Liver (tissue), 9 donors: ENCODE measurements around the gene CCM2. TPM values are rescaled to one million over a fixed set of nuclear protein-coding genes. Genes with fewer than 3 reads are reported as not detected.

ENCODE experiments used
- DNase-seq: peaks from one replicate; pipeline ENCODE4 v3.0.0-alpha.2; 2017; ENCODE audit warnings: low spot score
- H3K27ac ChIP-seq, 2 donors: one replicate each; pipeline ENCODE4 v1.7.0; 2013; ENCODE audit warnings: inconsistent platforms in 2 of 2, low read length in 2 of 2, control low read depth in 1 of 2, low read depth in 1 of 2, mild to moderate bottlenecking in 1 of 2
- H3K27me3 ChIP-seq, 4 donors: one replicate each; pipeline versions ENCODE4 v1.6.1 to v1.7.0; 2013; ENCODE audit warnings: low read length in 3 of 4, inconsistent platforms in 1 of 4, mild to moderate bottlenecking in 1 of 4, moderate library complexity in 1 of 4; ENCODE audit not compliant: control insufficient read depth in 4 of 4, insufficient read depth in 4 of 4
- H3K36me3 ChIP-seq, 4 donors: one replicate each; pipeline versions ENCODE4 v1.6.1 to v1.7.0; 2013; ENCODE audit warnings: low read length in 3 of 4, mild to moderate bottlenecking in 3 of 4, low read depth in 1 of 4, moderate library complexity in 1 of 4; ENCODE audit not compliant: control insufficient read depth in 4 of 4, insufficient read depth in 3 of 4
- H3K4me1 ChIP-seq, 4 donors: one replicate each; pipeline versions ENCODE4 v1.6.1 to v1.7.0; 2013; ENCODE audit warnings: low read length in 3 of 4, mild to moderate bottlenecking in 3 of 4, moderate library complexity in 1 of 4; ENCODE audit not compliant: control insufficient read depth in 4 of 4, insufficient read depth in 4 of 4
- H3K4me3 ChIP-seq, 3 donors: one replicate each; pipeline versions ENCODE4 v1.6.1 to v1.7.0; 2013; ENCODE audit warnings: low read length in 3 of 3, control low read depth in 1 of 3, low read depth in 1 of 3, mild to moderate bottlenecking in 1 of 3
- H3K9ac ChIP-seq, 2 donors: one replicate each; pipeline ENCODE4 v1.7.0; 2013; ENCODE audit warnings: low read length in 2 of 2, mild to moderate bottlenecking in 2 of 2, moderate library complexity in 2 of 2, control low read depth in 1 of 2, low read depth in 1 of 2
- H3K9me3 ChIP-seq, 4 donors: one replicate each; pipeline versions ENCODE4 v1.6.1 to v1.7.0; 2013; ENCODE audit warnings: low read length in 3 of 4; ENCODE audit not compliant: control insufficient read depth in 4 of 4
- EGR1 ChIP-seq, 2 donors: IDR thresholded peaks; 2 replicates each; pipeline ENCODE4 v1.6.1; 2016 to 2018; ENCODE audit warnings: antibody characterized with exemption in 2 of 2, low read depth in 2 of 2
- FOXA1 ChIP-seq: IDR thresholded peaks from 2 replicates; pipeline ENCODE4 v1.6.1; 2016; ENCODE audit warnings: antibody characterized with exemption
- FOXA2 ChIP-seq: IDR thresholded peaks from 2 replicates; pipeline ENCODE4 v1.6.1; 2016; ENCODE audit warnings: antibody characterized with exemption
- GABPA ChIP-seq, 2 donors: IDR thresholded peaks in 1 of 2; conservative IDR thresholded peaks in 1 of 2; 2 replicates each; pipeline ENCODE4 v1.6.1; 2016; ENCODE audit warnings: antibody characterized with exemption in 2 of 2, mild to moderate bottlenecking in 1 of 2, moderate library complexity in 1 of 2
- HNF4A ChIP-seq, 2 donors: conservative IDR thresholded peaks; 2 replicates each; pipeline ENCODE4 v1.6.1; 2016; ENCODE audit warnings: antibody characterized with exemption in 2 of 2, mild to moderate bottlenecking in 2 of 2
- HNF4G ChIP-seq: IDR thresholded peaks from 2 replicates; pipeline ENCODE4 v1.6.1; 2016; ENCODE audit warnings: antibody characterized with exemption
- JUND ChIP-seq, 2 donors: IDR thresholded peaks; 2 replicates each; pipeline ENCODE4 v1.6.1; 2016; ENCODE audit warnings: antibody characterized with exemption in 2 of 2
- NR2F2 ChIP-seq: IDR thresholded peaks from 2 replicates; pipeline ENCODE4 v1.6.1; 2016; ENCODE audit warnings: antibody characterized with exemption
- RAD21 ChIP-seq, 2 donors: IDR thresholded peaks; 2 replicates each; pipeline ENCODE4 v1.6.1; 2016; ENCODE audit warnings: antibody characterized with exemption in 2 of 2, mild to moderate bottlenecking in 2 of 2
- RXRA ChIP-seq, 2 donors: IDR thresholded peaks; 2 replicates each; pipeline ENCODE4 v1.6.1; 2017 to 2018; ENCODE audit warnings: antibody characterized with exemption in 2 of 2, mild to moderate bottlenecking in 1 of 2
- SP1 ChIP-seq: IDR thresholded peaks from 2 replicates; pipeline ENCODE4 v1.6.1; 2018; ENCODE audit warnings: antibody characterized with exemption, mild to moderate bottlenecking
- TAF1 ChIP-seq: conservative IDR thresholded peaks from 2 replicates; pipeline ENCODE4 v1.6.1; 2016; ENCODE audit warnings: antibody characterized with exemption, mild to moderate bottlenecking
- YY1 ChIP-seq: IDR thresholded peaks from 2 replicates; pipeline ENCODE4 v1.6.1; 2016; ENCODE audit warnings: antibody characterized with exemption, mild to moderate bottlenecking
- WGBS: extraction: QIAGEN DNeasy Blood & Tissue Kit; methylation state at CpG from one replicate; pipeline ENCODE4 v1.1.7; 2013; 5-methylcytosine and 5-hydroxymethylcytosine counted together
- polyA plus RNA-seq, 2 donors: library from polyadenylated mRNA; stranded (reverse) in 1 of 2; unstranded in 1 of 2; fragments of 200-250 nt in 1 of 2; fragments of >200 nt in 1 of 2; fragmentation: Nextera tagmentation in 1 of 2; extraction: Ambion mirVana in 1 of 2; gene quantifications; one replicate each; pipeline versions ENCODE4 v1.2.1 to v1.2.3, GENCODE V29; 2013 to 2015
- total RNA-seq, 2 donors: library from RNA; depleted of rRNA; stranded (reverse); fragments of >200 nt; gene quantifications; one replicate each; pipeline ENCODE4 v1.2.3, GENCODE V29; 2014
- TF ChIP-seq, protein P1 (sequence below): IDR thresholded peaks from 2 replicates; pipeline ENCODE4 v1.6.1; 2016; ENCODE audit warnings: antibody characterized with exemption, mild to moderate bottlenecking
- TF ChIP-seq, protein P2 (sequence below): IDR thresholded peaks from 2 replicates; pipeline ENCODE4 v1.6.1; 2016; ENCODE audit warnings: antibody characterized with exemption
- TF ChIP-seq, protein P3 (sequence below): fragments of 150-350 bp; IDR thresholded peaks from 2 replicates; pipeline ENCODE4 v1.5.1; 2017; ENCODE audit warnings: improper control_type of control experiment, low read depth, low read length; ENCODE audit not compliant: missing input control
- donor health status: healthy.
- donor health status: healthy.
- donor health status: healthy.
- donor health status: healthy.
- donor health status: healthy.

The CCM2 gene
- total and polyA plus RNA-seq, 4 donors: 26.3 to 65.0 (median 47.5) TPM

DNA sequence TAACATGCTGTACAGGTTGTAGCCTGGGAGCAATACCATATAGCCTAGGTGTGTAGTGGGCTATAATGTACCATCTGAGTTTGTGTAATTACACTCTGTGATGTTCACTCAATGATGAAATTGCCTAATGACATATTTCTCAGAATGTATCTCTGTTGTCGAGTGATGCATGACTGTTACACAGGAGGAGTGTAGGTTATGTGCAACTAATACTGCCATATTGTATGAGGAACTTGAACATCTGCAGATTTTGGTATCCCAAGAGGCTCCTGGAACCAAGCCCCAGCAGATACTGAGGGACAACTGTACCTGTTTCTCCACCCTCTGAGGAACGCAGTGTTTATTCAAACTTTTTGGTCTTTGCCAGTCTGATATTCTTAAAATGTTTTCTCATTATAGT is 50.2 kb downstream of the CCM2 start:
- H3K4me3 ChIP-seq: no peak overlapping the region
- H3K9me3 ChIP-seq: no peaks in the 10 kb centered on the region
- H3K36me3 ChIP-seq: peaks cover 1 to 12% (median 7%) of the 10 kb centered on the region in 4 donors
- no peaks in the 10 kb centered on the region for H3K27me3 ChIP-seq
- no peak for DNase-seq
- TF ChIP-seq RAD21 (IDR thresholded peaks at IDR 0.05): no peak
- TF ChIP-seq RXRA (IDR thresholded peaks at IDR 0.05): no peak
- H3K27ac ChIP-seq: no peak overlapping the region
- 99% methylated on average over 2 of the region's 2 CpGs for WGBS
- H3K4me1 ChIP-seq: no peaks in the 10 kb centered on the region
- no peak overlapping the region for H3K9ac ChIP-seq

DNA sequence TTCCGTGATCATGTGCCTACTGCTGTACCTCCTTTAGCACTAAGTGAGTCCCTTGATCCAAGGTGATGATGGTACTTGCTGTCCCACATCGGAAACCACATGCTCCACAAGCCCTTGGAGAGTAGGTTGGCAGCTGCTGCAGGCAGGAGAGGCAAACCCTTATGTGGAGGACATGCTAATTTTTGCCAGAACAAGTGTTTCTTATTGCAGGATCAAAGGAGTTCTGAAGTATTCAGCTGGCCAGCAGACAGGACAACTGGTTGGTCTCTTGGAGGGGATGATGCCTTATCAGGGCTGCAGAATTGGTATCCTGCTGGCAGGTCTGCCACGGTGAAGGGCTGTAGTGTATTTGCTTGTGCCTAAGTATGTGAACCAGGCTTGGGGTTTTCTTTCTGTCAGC is 52.0 kb downstream of the CCM2 start:
- no peak overlapping the region for H3K27ac ChIP-seq
- no peak overlapping the region for H3K4me3 ChIP-seq
- no peaks in the 10 kb centered on the region for H3K9me3 ChIP-seq
- H3K27me3 ChIP-seq: no peaks in the 10 kb centered on the region
- no peak for TF ChIP-seq FOXA2
- TF ChIP-seq YY1: no peak
- no peak for TF ChIP-seq HNF4A (conservative IDR thresholded peaks at IDR 0.05)
- TF ChIP-seq GABPA (IDR thresholded peaks at IDR 0.05 in 1 of 2, conservative IDR thresholded peaks at IDR 0.05 in 1 of 2): no peak
- no peak for TF ChIP-seq RXRA (IDR thresholded peaks at IDR 0.05)
- TF ChIP-seq, protein P1, sequence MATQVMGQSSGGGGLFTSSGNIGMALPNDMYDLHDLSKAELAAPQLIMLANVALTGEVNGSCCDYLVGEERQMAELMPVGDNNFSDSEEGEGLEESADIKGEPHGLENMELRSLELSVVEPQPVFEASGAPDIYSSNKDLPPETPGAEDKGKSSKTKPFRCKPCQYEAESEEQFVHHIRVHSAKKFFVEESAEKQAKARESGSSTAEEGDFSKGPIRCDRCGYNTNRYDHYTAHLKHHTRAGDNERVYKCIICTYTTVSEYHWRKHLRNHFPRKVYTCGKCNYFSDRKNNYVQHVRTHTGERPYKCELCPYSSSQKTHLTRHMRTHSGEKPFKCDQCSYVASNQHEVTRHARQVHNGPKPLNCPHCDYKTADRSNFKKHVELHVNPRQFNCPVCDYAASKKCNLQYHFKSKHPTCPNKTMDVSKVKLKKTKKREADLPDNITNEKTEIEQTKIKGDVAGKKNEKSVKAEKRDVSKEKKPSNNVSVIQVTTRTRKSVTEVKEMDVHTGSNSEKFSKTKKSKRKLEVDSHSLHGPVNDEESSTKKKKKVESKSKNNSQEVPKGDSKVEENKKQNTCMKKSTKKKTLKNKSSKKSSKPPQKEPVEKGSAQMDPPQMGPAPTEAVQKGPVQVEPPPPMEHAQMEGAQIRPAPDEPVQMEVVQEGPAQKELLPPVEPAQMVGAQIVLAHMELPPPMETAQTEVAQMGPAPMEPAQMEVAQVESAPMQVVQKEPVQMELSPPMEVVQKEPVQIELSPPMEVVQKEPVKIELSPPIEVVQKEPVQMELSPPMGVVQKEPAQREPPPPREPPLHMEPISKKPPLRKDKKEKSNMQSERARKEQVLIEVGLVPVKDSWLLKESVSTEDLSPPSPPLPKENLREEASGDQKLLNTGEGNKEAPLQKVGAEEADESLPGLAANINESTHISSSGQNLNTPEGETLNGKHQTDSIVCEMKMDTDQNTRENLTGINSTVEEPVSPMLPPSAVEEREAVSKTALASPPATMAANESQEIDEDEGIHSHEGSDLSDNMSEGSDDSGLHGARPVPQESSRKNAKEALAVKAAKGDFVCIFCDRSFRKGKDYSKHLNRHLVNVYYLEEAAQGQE: no peak
- no peak for TF ChIP-seq RAD21 (IDR thresholded peaks at IDR 0.05)
- no peak for TF ChIP-seq SP1
- TF ChIP-seq FOXA1: no peak
- TF ChIP-seq TAF1: no peak
- TF ChIP-seq NR2F2: no peak
- TF ChIP-seq, protein P2, sequence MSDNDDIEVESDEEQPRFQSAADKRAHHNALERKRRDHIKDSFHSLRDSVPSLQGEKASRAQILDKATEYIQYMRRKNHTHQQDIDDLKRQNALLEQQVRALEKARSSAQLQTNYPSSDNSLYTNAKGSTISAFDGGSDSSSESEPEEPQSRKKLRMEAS: no peak
- no peak for TF ChIP-seq HNF4G
- TF ChIP-seq, protein P3, sequence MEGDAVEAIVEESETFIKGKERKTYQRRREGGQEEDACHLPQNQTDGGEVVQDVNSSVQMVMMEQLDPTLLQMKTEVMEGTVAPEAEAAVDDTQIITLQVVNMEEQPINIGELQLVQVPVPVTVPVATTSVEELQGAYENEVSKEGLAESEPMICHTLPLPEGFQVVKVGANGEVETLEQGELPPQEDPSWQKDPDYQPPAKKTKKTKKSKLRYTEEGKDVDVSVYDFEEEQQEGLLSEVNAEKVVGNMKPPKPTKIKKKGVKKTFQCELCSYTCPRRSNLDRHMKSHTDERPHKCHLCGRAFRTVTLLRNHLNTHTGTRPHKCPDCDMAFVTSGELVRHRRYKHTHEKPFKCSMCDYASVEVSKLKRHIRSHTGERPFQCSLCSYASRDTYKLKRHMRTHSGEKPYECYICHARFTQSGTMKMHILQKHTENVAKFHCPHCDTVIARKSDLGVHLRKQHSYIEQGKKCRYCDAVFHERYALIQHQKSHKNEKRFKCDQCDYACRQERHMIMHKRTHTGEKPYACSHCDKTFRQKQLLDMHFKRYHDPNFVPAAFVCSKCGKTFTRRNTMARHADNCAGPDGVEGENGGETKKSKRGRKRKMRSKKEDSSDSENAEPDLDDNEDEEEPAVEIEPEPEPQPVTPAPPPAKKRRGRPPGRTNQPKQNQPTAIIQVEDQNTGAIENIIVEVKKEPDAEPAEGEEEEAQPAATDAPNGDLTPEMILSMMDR: no peak
- TF ChIP-seq EGR1 (IDR thresholded peaks at IDR 0.05; ENCODE audit: low read depth in 2 of 2): no peak
- no peak for TF ChIP-seq JUND (IDR thresholded peaks at IDR 0.05)
- H3K9ac ChIP-seq: no peak overlapping the region
- peaks cover 1 to 9% (median 6%) of the 10 kb centered on the region in 4 donors for H3K36me3 ChIP-seq
- WGBS: 90% methylated on average over 3 of the region's 3 CpGs
- no peaks in the 10 kb centered on the region for H3K4me1 ChIP-seq
- no peak for DNase-seq
